ENCODE measurements around the gene KREMEN2.

The KREMEN2 gene

GRCh38 chr16:2980227-2981176 is 16.4 kb downstream of the KREMEN2 start, which contains the start of gene PKMYT1:
TSS of gene PKMYT1 (minus strand) at chr16:2980446. CDS start at chr16:2979657, 789 bp downstream.
- peak; percentile 89 for DNase-seq (ENCODE audit: low read depth)

GRCh38 chr16:2981177-2981898 is 17.3 kb downstream of the KREMEN2 start:
- no peak for DNase-seq (ENCODE audit: low read depth)

GRCh38 chr16:2981899-2982250 is 17.8 kb downstream of the KREMEN2 start:
- no peak for DNase-seq (ENCODE audit: low read depth)

- no peak for DNase-seq (ENCODE audit: low read depth)
Measured at GRCh38 chr16:2982402-2982801, 18.3 kb downstream of the KREMEN2 start.

GRCh38 chr16:2983706-2984136 is 19.6 kb downstream of the KREMEN2 start:
- peak; percentile 51 for DNase-seq (ENCODE audit: low read depth)

- DNase-seq (ENCODE audit: low read depth) = no peak
Measured at GRCh38 chr16:2985462-2985861, 21.4 kb downstream of the KREMEN2 start.

- no peak for DNase-seq (ENCODE audit: low read depth)
Measured at GRCh38 chr16:2985893-2986355, 21.8 kb downstream of the KREMEN2 start.

GRCh38 chr16:2986623-2987188 is 22.6 kb downstream of the KREMEN2 start:
- no peak for DNase-seq (ENCODE audit: low read depth)

- no peak for DNase-seq (ENCODE audit: low read depth)
Measured at GRCh38 chr16:2987286-2987685, 23.2 kb downstream of the KREMEN2 start.

- no peak for DNase-seq (ENCODE audit: low read depth)
Measured at GRCh38 chr16:2987833-2988232, 23.8 kb downstream of the KREMEN2 start.

GRCh38 chr16:2988590-2989099 is 24.6 kb downstream of the KREMEN2 start:
- no peak for DNase-seq (ENCODE audit: low read depth)

GRCh38 chr16:2990891-2991290 is 26.8 kb downstream of the KREMEN2 start:
- no peak for DNase-seq (ENCODE audit: low read depth)

GRCh38 chr16:2991566-2992261 is 27.6 kb downstream of the KREMEN2 start:
- DNase-seq (ENCODE audit: low read depth) = no peak

- no peak for DNase-seq (ENCODE audit: low read depth)
Measured at GRCh38 chr16:2992383-2993081, 28.5 kb downstream of the KREMEN2 start.

GRCh38 chr16:2996298-2996697 is 32.2 kb downstream of the KREMEN2 start:
- DNase-seq (ENCODE audit: low read depth) = no peak

- DNase-seq (ENCODE audit: low read depth) = no peak
Measured at GRCh38 chr16:2999929-3000328, 35.9 kb downstream of the KREMEN2 start.

- no peak for DNase-seq (ENCODE audit: low read depth)
Measured at GRCh38 chr16:3000540-3000939, 36.5 kb downstream of the KREMEN2 start.

- no peak for DNase-seq (ENCODE audit: low read depth)
Measured at GRCh38 chr16:3001316-3001715, 37.2 kb downstream of the KREMEN2 start.

GRCh38 chr16:3003582-3004270 is 39.7 kb downstream of the KREMEN2 start:
- peak; percentile 90 for DNase-seq (ENCODE audit: low read depth)

- no peak for DNase-seq (ENCODE audit: low read depth)
Measured at GRCh38 chr16:3004319-3004718, 40.2 kb downstream of the KREMEN2 start.
